ENCODE data around the gene XKR7. TPM values are rescaled to one million over a fixed set of nuclear protein-coding genes. Genes with fewer than 3 reads are reported as not detected.

XKR7 gene
- total and polyA plus RNA-seq, 8 donors, result under 0.01 to 0.58 (median 0.21) TPM; not detected in 4

DNA sequence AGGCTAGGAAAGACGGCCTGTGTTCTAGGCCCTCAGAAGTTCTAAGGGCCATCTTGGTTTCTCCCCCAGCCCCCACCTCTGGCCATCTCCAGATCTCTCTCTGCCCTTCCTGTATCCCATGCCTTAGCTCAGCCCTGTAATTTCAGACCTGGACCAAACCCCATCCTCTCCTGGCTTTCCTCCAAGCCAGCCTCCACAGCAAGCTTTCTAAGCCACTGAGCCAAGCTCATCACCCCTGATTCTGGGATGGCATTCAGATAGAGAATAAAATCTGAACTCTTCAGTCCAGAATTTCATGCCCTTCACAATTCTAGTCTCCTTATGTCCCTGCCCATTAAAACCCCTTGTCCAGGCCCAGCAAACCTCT, 23.4 kb downstream of the XKR7 start:
- H3K36me3 ChIP-seq, result no peaks in the 10 kb centered on the region
- no peaks in the 10 kb centered on the region for H3K9me3 ChIP-seq
- H3K4me1 ChIP-seq, result peaks cover 0 to 8% (median 2%) of the 10 kb centered on the region in 4 donors
- WGBS, 5 donors, result 55 to 88% (median 75%) methylated on average over 1 of the region's 1 CpG
- peaks cover 6 to 38% (median 20%) of the 10 kb centered on the region in 3 donors for H3K27me3 ChIP-seq
- no peak overlapping the region for H3K27ac ChIP-seq
- TF ChIP-seq EP300 (IDR thresholded peaks at IDR 0.05), result no peak
- TF ChIP-seq CTCF (IDR thresholded peaks at IDR 0.05), result no peak
- TF ChIP-seq POLR2A (IDR thresholded peaks at IDR 0.05), result no peak
- no peak for TF ChIP-seq POLR2AphosphoS5 (IDR thresholded peaks at IDR 0.05)
- intact Hi-C loops (cut with DNase I; ENCODE audit: low total_unique reads), result no loop called here
- H3K4me3 ChIP-seq, result no peak overlapping the region
- no peak for DNase-seq

- Histone ChIP-seq H3K27me3 (peaks cover 6 to 46% (median 22%) of the 10 kb centered on the region in 3 donors), H3K4me1 (peaks cover 0 to 8% (median 2%) of the 10 kb centered on the region in 4 donors), H3K9me3 (no peaks in the 10 kb centered on the region), H3K36me3 (no peaks in the 10 kb centered on the region), H3K27ac (no peak overlapping the region), H3K4me3 (no peak overlapping the region)
- no peak for DNase-seq
- TF ChIP-seq POLR2AphosphoS5 (IDR thresholded peaks at IDR 0.05) (no peak), POLR2A (IDR thresholded peaks at IDR 0.05) (no peak), EP300 (IDR thresholded peaks at IDR 0.05) (no peak), CTCF (IDR thresholded peaks at IDR 0.05) (no peak)
- WGBS, 5 donors, result 55 to 82% (median 61%) methylated on average over 2 of the region's 2 CpGs
- intact Hi-C loops (cut with DNase I; ENCODE audit: low total_unique reads), result no loop called here
Measured at GRCh38 chr20:31992086-31992485, 24.1 kb downstream of the XKR7 start.

GRCh38 chr20:31996996-31997395, 29.0 kb downstream of the XKR7 start:
- Histone ChIP-seq H3K4me1 (peaks cover 0 to 8% (median 2%) of the 10 kb centered on the region in 4 donors), H3K27me3 (peaks cover 6 to 59% (median 22%) of the 10 kb centered on the region in 3 donors), H3K36me3 (no peaks in the 10 kb centered on the region), H3K27ac (no peak overlapping the region), H3K4me3 (no peak overlapping the region), H3K9me3 (no peaks in the 10 kb centered on the region)
- DNase-seq, result no peak
- intact Hi-C loops (cut with DNase I; ENCODE audit: low total_unique reads), result no loop called here
- 93 to 100% (median 94%) methylated on average over 4 to 18 of the region's 18 CpGs for WGBS, 5 donors
- TF ChIP-seq CTCF (IDR thresholded peaks at IDR 0.05) (no peak), POLR2A (IDR thresholded peaks at IDR 0.05) (no peak), POLR2AphosphoS5 (IDR thresholded peaks at IDR 0.05) (no peak), EP300 (IDR thresholded peaks at IDR 0.05) (no peak)

- peaks cover 0 to 8% (median 2%) of the 10 kb centered on the region in 4 donors for H3K4me1 ChIP-seq
- H3K27me3 ChIP-seq, result peaks cover 6 to 52% (median 22%) of the 10 kb centered on the region in 3 donors
- intact Hi-C loops (cut with DNase I; ENCODE audit: low total_unique reads), result no loop called here
- no peak for DNase-seq
- TF ChIP-seq POLR2A (IDR thresholded peaks at IDR 0.05) (no peak), CTCF (IDR thresholded peaks at IDR 0.05) (no peak), POLR2AphosphoS5 (IDR thresholded peaks at IDR 0.05) (no peak), EP300 (IDR thresholded peaks at IDR 0.05) (no peak)
- no peaks in the 10 kb centered on the region for H3K36me3 ChIP-seq
- H3K27ac ChIP-seq, result no peak overlapping the region
- no peaks in the 10 kb centered on the region for H3K9me3 ChIP-seq
- H3K4me3 ChIP-seq, result no peak overlapping the region
- WGBS, 5 donors, result 37 to 57% (median 53%) methylated on average over 2 of the region's 2 CpGs
Measured at GRCh38 chr20:31998246-31998645, 30.3 kb downstream of the XKR7 start.
